ENCODE data around the gene PXN. TPM values are rescaled to one million over a fixed set of nuclear protein-coding genes. Genes with fewer than 3 reads are reported as not detected.

Gene PXN
- total RNA-seq, 1 donor from 2014 or later: 29.5 TPM

DNA sequence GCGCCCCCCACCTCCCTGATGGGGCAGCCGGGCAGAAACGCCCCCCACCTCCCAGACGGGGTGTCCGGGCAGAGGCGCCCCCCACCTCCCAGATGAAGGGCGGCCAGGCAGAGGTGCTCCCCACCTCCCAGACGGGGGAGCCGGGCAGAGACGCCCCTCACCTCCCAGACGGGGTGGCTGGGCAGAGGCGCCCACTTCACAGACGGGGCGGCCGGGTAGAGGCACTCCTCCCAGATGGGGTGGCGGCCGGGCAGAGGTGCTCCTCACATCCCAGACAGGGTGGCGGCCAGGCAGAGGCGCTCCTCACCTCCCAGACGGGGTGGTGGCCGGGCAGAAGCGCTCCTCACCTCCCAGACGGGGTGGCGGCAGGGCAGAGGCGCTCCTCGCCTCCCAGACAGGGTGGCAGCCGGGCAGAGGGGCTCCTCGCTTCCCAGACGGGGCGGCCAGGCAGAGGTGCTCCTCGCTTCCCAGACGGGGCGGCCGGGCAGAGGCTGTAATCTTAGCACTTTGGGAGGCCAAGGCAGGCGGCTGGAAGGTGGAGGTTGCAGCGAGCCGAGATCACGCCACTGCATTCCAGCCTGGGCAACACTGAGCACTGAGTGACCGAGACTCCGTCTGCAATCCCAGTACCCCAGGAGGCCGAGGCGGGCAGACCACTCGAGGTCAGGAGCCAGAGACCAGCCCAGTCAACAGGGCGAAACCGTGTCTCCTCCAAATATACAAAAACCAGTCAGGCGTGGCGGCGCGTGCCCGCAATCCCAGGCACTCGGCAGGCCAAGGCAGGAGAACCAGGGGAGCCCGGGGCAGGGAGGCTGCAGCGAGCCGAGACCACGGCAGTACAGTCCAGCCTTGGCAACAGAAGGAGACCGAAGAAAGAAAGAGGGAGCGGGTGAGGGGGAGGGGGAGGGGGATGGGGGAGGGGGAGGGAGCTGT is 12.9 kb upstream of the PXN start:
- Histone ChIP-seq H3K4me3 (ENCODE audit: low read depth, low read length) (no peak overlapping the region), H3K36me3 (ENCODE audit: control insufficient read depth, insufficient read depth, low read length) (no peaks in the 10 kb centered on the region), H3K27me3 (ENCODE audit: control insufficient read depth, insufficient read depth, low read length) (no peaks in the 10 kb centered on the region)
- DNase-seq (ENCODE audit: low read depth) (no peak), FAIRE-seq (no peak)
- TF ChIP-seq, protein P1, sequence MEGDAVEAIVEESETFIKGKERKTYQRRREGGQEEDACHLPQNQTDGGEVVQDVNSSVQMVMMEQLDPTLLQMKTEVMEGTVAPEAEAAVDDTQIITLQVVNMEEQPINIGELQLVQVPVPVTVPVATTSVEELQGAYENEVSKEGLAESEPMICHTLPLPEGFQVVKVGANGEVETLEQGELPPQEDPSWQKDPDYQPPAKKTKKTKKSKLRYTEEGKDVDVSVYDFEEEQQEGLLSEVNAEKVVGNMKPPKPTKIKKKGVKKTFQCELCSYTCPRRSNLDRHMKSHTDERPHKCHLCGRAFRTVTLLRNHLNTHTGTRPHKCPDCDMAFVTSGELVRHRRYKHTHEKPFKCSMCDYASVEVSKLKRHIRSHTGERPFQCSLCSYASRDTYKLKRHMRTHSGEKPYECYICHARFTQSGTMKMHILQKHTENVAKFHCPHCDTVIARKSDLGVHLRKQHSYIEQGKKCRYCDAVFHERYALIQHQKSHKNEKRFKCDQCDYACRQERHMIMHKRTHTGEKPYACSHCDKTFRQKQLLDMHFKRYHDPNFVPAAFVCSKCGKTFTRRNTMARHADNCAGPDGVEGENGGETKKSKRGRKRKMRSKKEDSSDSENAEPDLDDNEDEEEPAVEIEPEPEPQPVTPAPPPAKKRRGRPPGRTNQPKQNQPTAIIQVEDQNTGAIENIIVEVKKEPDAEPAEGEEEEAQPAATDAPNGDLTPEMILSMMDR (IDR thresholded peaks at IDR 0.05; ENCODE audit: insufficient read depth, low read length, severe bottlenecking): no peak

DNA sequence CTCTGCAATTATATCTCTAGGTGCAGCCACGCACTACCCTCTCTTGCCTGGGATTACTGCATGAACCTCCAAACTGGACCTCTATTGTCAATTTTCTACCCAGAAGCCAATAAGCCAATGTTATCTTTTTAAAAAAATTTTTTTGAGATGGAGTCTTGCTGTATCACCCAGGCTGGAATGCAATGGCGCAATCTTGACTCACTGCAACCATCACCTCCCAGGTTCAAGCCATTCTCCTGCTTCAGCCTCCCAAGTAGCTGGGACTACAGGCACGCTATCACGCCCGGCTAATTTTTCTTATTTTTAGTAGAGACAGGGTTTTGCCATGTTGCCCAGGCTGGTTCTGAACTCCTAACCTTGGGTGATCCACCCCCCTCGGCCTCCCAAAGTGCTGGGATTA is 11.2 kb upstream of the PXN start:
- H3K4me3 ChIP-seq (ENCODE audit: low read depth, low read length): no peak overlapping the region
- TF ChIP-seq, protein P1 (IDR thresholded peaks at IDR 0.05; ENCODE audit: insufficient read depth, low read length, severe bottlenecking): no peak
- DNase-seq (ENCODE audit: low read depth) (peak; percentile 44), FAIRE-seq (no peak)
- no peaks in the 10 kb centered on the region for H3K36me3 ChIP-seq (ENCODE audit: control insufficient read depth, insufficient read depth, low read length)
- no peaks in the 10 kb centered on the region for H3K27me3 ChIP-seq (ENCODE audit: control insufficient read depth, insufficient read depth, low read length)

- FAIRE-seq: no peak
- H3K4me3 ChIP-seq (ENCODE audit: low read depth, low read length): no peak overlapping the region
- peaks cover 1% of the 10 kb centered on the region for H3K36me3 ChIP-seq (ENCODE audit: control insufficient read depth, insufficient read depth, low read length)
These were observed 2.2 kb upstream of the PXN start for GRCh38 chr12:120267736-120268135.

DNA sequence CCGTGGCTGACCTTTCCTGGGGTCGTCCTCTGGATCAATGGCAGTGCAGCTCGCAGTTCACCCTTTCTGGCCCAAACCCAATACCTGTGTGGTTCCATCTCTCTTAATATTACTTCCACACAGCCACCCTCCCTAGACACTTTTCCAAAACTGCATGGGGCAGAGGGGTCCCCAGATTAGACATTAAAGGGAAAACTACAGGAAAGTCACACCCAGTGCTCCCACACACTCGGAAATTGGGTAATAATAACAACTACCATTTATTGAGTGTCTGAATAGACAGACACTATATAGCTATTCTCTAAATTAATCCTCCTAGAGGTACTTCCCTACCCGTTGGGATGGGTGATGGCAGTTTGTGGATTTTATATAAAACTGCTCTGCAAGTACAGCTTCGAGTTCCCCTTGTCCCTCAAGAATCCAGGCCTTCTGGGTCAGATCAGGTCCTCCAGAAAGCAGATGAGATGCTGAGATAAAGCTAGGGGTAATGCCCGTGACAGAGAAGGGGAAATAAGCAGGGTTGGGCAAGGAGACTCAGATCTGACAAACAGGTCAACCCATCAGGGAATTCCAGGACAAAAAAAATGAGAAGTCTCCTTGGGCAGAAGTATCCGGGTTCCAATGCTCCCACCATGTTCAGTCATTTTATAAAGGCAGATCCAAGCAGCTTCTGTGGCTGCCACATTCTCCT is 795 bp upstream of the PXN start:
- peaks cover 6% of the 10 kb centered on the region for H3K36me3 ChIP-seq (ENCODE audit: control insufficient read depth, insufficient read depth, low read length)
- H3K4me3 ChIP-seq (ENCODE audit: low read depth, low read length): peak overlapping the region; percentile 8
- TF ChIP-seq, protein P1 (IDR thresholded peaks at IDR 0.05; ENCODE audit: insufficient read depth, low read length, severe bottlenecking): no peak
- no peaks in the 10 kb centered on the region for H3K27me3 ChIP-seq (ENCODE audit: control insufficient read depth, insufficient read depth, low read length)
- FAIRE-seq (no peak), DNase-seq (ENCODE audit: low read depth) (no peak)

More at GRCh38 chr12:120267736-120268135, 2.2 kb upstream of the PXN start:
- H3K27me3 ChIP-seq (ENCODE audit: control insufficient read depth, insufficient read depth, low read length): no peaks in the 10 kb centered on the region
- DNase-seq (ENCODE audit: low read depth): no peak
- TF ChIP-seq, protein P1 (IDR thresholded peaks at IDR 0.05; ENCODE audit: insufficient read depth, low read length, severe bottlenecking): no peak

DNA sequence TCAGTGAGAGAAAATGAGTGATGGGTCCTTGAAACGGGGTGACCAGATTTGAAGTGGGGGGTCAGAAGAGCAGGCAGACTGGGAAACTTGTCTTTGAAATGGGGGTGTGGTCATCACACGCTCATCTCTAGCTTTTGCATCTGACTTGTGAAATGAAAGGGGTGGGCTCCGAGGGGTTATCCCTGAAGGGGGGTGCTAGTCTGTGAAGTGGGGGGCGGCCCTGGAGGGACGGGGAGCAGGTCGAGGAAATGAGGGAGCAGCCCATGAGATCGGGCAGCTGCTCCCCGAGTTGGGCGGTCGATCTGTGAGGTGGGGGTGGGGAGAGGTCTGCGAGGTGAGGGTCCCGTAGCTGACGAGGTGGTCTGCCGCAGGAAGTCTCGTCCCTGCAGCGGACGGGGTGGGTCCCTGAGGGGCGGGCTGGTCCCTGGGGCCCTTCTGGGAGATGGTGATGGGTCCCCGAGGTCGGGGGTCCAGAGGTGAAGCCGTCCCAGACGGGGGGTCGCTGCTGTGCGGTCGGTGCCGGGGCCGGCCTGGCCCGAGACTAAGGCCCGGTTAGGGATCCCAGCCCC is 542 bp downstream of the PXN start:
- FAIRE-seq (no peak), DNase-seq (ENCODE audit: low read depth) (no peak)
- TF ChIP-seq, protein P1 (IDR thresholded peaks at IDR 0.05; ENCODE audit: insufficient read depth, low read length, severe bottlenecking): no peak
- Histone ChIP-seq H3K27me3 (ENCODE audit: control insufficient read depth, insufficient read depth, low read length) (no peaks in the 10 kb centered on the region), H3K36me3 (ENCODE audit: control insufficient read depth, insufficient read depth, low read length) (peaks cover 9% of the 10 kb centered on the region), H3K4me3 (ENCODE audit: low read depth, low read length) (peak overlapping the region; percentile 90)
